HG03175 (cell line): ENCODE measurements around the gene GLB1L3.
"Not testable (repeated sequence)": the region's sequence is repeated elsewhere in the genome, so short reads cannot be mapped to it uniquely, and the experiment has no call there.

Experiments
- ATAC-seq: cut with Tn5 transposase; IDR thresholded peaks from one replicate; pipeline ENCODE4 v1.9.1; 2021; ENCODE audit warnings: mild to moderate bottlenecking, moderate library complexity; ENCODE audit not compliant: unreplicated experiment

The GLB1L3 gene

DNA sequence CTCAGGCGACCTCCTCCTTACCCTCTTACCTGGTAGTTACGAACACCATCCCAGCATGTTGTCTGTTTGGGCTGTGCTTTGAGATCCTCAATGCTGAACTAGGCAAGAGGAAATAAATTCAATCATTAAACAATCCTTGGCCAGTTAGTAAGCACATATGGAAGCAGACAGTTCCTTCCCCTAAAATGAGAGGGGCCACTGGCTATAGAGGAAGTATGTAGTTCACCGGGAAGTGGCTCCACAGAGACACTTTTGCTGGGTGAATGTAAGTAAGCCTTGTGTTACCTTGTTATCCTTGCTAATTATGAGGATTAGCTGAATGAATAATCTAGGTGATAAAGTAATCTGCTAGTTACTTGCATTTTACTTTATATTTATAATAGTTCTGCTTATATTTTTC is 25.9 kb upstream of the GLB1L3 start:
- ATAC-seq = no peak

DNA sequence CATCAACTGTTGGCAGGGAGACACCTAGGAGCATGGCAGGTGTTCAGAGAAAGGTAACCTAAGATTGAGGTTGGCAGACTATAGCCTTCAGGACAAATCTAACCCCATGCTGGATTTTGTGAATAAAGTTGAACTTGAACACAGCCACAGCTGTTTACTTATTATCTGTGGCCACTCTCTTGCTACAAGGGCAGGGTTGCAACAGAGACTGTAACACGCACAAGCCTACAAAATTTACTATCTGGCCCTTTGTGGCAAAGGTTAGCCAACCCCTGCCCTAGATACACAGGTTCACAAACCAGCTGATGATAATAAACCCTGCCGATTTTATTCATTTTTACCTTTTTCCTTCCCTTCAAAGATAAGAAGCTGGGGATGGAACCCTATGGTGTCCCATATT is 25.5 kb upstream of the GLB1L3 start:
- no peak for ATAC-seq

GRCh38 chr11:134252346-134253187 is 23.6 kb upstream of the GLB1L3 start:
- ATAC-seq = peak; percentile 25

- ATAC-seq = peak; percentile 99
Observed at GRCh38 chr11:134253188-134253993, 22.8 kb upstream of the GLB1L3 start, which contains the start of the genes ACAD8 and THYN1. Gene ACAD8 (plus strand): TSS chr11:134253568. CDS start chr11:134253601, 33 bp downstream. Gene THYN1 (minus strand): TSS chr11:134253352. CDS start chr11:134252882, 470 bp downstream.

DNA sequence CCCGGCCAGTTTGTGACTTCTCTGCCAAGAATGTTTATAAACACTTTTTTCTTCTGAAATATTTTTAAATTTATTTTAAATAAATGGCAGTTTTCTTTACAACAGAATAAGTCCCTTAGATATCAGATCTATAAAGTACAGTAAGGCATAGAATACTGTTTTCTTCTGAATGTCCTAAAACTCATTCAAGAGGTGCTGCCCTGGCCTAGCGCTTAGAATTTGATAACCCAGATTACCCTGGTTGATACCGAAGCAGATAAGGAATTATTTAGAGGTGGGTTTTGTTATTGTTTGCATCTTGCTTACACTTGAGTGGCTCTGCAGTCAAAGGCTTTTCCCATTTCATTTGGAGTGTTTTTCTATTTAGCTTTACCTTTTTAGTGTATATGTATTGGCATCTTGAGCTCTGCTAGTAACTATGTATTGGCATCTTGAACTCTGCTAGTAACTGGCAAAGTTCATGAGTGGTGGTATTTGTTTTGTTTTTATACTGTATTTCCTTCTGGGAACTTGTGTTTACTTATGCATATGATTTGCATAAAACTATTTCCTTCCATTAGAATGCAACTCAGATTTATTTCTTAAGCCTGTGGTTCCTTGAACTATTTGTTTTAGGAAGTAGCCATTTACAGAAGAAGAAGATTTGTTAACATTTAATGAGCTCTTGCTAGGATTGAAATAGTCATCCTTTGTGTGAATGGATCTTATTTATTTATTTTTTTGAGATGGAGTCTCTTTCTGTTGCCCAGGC is 21.6 kb upstream of the GLB1L3 start:
- no peak for ATAC-seq

DNA sequence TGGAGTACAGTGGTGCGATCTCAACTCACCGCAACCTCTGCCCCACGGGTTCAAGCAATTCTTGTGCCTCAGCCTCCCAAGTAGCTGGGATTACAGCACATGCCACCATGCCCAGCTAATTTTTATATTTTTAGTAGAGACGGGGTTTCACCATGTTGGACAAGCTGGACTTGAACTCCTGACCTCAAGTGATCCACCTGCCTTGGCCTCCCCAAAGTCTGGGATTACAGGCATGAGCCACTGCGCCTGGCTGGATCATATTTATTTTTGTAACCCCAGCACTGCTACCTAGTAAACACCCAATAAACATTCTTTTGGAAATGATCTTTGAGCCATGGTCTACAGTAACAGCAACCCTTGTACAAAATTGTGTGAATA is 21.0 kb upstream of the GLB1L3 start:
- not testable (repeated sequence) for ATAC-seq

- ATAC-seq = no peak
Observed at GRCh38 chr11:134257101-134257500, 19.1 kb upstream of the GLB1L3 start.

- no peak for ATAC-seq
Observed at GRCh38 chr11:134258577-134258976, 17.6 kb upstream of the GLB1L3 start.

DNA sequence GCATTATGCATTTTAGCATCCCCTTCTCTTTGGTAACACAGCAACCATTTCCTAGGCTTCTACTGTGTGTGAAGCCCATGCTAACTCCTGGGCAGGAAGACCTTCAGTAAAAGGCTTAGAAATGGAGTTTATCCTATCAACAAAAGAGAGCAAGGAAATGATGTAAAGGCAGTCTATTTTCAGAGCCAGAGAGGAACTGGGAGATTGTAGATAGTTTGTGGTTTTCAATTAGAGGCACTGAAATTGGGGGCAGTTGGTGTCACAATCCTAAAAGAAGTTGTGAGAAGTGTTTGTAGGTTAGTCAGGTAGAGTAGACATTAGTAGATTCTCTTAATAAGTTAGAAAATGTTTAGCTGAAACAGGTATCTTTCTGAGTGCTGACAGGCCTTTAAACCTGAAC is 15.7 kb upstream of the GLB1L3 start:
- no peak for ATAC-seq

GRCh38 chr11:134260983-134261382 is 15.2 kb upstream of the GLB1L3 start:
- no peak for ATAC-seq

DNA sequence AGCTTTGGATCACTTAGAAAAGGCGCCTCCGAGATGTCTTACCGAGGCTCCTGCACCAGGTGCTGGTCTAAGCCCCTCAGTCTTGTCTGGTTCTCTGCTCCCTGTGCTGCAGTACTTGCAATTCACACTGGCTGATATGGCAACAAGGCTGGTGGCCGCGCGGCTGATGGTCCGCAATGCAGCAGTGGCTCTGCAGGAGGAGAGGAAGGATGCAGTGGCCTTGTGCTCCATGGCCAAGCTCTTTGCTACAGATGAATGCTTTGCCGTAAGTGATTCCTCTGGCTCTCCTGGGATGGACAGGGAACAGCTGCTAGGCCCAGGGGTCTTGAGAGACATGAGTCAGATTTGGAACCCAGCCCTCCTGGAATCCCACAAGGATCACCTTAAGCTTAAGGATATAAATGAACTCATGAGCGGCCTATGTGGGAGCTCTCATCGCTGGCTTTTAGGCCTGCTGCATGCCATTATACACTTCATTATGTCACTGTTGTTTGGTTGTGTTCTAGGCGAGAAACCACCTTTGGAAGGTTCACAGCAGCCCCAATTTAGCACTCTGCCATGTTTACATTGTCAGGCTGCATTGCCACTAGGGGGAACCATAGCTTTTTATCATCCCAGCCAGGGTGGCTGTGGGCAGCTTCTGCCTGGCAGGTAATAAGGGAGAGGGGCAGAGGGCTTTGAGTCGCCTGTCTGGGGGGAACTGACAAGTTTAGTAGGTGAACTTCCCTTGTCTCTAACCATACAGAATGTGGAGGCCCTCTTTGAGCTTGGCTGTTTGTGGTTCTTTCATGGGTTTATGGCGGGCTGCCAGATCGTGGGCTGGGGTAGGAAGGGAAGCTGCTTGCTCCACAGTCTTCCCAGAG is 14.3 kb upstream of the GLB1L3 start:
- ATAC-seq = no peak

- no peak for ATAC-seq
Observed at GRCh38 chr11:134264966-134265764, 11.0 kb upstream of the GLB1L3 start.

DNA sequence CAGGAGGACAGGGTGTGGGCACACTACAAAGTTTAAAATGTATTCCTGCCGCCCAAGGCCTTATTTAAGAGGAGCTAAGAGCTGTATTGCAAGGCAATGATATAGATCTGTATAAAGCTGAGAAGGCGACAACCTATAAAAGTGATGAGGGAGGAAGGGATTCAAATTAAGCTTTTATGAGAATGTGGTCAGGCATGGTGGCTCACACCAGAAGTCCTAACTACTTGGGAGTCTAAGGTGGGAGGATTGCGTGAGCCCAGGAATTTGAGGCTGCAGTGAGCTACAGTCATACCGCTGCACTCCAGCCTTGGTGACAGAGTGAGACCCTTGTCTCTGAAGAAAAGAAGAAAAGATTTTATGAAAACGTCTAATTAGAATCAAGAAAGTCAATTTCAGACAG is 9.7 kb upstream of the GLB1L3 start:
- no peak for ATAC-seq

GRCh38 chr11:134266841-134267251 is 9.3 kb upstream of the GLB1L3 start:
- no peak for ATAC-seq

GRCh38 chr11:134267461-134267860 is 8.7 kb upstream of the GLB1L3 start:
- ATAC-seq = no peak

DNA sequence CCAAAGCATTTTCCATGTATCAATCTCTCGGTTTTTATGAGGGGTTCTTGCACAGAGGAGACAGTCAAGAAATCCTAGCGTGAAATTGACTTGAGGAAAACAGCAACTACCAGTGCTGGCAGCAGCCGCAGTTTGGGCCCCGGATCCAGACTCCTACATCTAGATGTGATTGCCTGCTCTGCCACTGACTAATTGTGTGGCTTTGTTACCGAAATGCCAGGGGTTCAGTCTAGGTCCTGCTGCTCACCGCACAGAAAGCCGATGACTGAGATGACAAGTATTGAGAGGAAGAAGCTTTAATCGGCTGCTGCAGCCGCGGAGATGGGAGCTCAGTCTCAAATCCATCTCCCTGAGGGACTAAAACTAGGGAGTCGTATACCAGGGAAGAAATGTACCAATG is 8.2 kb upstream of the GLB1L3 start:
- no peak for ATAC-seq

DNA sequence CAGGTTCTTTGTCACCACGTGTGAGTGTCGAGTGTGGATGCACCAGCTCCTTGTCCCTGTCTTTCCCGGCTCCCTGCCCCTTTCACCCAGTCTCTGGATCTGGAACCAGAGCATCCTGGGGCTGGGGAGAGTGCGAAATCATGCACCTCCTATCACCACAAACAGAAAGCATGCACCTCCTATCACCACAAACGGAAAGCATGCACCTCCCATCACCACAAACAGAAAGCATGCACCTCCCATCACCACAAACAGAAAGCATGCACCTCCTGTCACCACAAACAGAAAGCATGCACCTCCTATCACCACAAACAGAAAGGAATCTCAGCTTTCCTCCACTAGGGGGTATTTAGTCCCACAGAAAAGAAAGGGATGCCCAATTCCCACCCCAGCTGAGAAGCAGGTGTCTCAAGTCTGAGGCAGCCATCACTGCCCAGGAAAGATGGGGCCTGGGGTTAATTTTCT is 5.9 kb upstream of the GLB1L3 start:
- ATAC-seq = no peak

DNA sequence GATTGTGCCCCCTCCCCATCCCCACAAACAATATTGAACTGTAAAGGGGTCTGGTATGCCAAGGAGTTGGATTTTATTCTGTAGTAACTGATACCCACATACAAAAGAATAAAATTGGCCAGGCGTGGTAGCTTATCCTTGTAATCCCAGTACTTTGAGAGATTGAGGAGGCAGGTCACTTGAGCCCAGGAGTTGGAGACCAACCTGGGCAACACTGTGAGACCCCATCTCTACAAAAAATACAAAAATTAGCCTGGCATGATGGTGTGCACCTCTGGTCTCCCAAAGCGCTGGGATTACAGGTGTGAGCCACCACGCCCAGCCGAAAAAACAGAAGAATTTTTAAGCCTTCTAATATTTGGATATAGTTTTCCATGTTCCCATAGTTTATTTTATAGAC is 4.2 kb upstream of the GLB1L3 start:
- ATAC-seq = no peak
